HG03342 (cell line): ENCODE measurements around the gene DDIT4.
"Not testable (repeated sequence)": the region's sequence is repeated elsewhere in the genome, so short reads cannot be mapped to it uniquely, and the experiment has no call there.

Source experiments
- ATAC-seq: cut with Tn5 transposase; IDR thresholded peaks from one replicate; pipeline ENCODE4 v1.9.1; 2021; ENCODE audit warnings: mild to moderate bottlenecking, moderate library complexity; ENCODE audit not compliant: unreplicated experiment

The DDIT4 gene, protein sequence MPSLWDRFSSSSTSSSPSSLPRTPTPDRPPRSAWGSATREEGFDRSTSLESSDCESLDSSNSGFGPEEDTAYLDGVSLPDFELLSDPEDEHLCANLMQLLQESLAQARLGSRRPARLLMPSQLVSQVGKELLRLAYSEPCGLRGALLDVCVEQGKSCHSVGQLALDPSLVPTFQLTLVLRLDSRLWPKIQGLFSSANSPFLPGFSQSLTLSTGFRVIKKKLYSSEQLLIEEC

DNA sequence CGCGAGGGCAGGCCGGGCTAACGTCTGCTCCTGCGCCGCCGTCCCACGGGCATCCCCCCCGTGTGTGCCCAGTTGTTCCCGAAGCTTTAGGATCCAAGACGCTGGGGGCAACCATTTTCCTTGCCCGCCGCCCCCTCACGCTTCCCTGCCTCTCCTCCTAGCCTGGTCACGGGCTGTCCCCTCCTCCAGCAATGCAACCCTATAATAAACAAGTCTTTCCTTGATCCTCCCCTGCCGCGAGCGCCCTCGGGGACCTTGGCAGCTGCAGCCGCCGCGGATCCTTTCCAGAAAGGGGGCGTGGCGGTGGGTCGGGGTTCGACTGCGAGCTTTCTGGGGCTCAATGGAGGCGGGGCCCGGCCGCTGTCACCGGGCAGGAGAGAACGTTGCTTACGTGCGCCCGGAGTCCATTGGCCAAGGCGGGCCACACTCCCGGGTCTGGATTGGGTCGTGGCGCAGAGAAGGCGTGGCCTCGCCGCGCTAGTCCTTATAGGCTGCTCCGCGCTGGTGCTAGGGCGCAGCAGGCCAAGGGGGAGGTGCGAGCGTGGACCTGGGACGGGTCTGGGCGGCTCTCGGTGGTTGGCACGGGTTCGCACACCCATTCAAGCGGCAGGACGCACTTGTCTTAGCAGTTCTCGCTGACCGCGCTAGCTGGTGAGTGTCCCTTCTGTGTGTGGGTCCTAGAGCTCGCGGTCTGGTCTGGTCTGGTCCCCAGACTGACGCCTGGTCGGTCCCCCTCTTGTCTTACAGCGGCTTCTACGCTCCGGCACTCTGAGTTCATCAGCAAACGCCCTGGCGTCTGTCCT lies at the start of gene DDIT4:
TSS of gene DDIT4 (plus strand) at position 515 of the 803 bp plus-strand sequence. CDS start 293 bp downstream, outside the sequence.
- peak; percentile 92 for ATAC-seq

DNA sequence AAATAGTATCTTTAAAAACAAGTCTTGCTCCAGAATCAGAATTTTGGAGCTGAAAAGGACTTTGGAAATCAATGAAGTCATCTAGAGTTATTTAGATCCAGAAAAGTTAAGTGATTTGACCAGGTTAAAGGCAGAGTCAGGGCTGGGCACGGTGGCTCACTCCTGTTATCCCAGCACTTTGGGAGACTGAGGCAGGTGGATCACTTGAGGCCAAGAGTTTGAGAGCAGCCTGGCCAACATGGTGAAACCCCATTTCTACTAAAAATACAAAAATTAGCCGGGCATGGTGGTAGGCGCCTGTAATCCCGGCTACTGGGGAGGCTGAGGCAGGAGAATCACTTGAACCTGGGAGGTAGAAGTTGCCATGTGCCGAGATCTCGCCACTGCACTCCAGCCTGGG lies 49.5 kb upstream of the DDIT4 start:
- ATAC-seq, result not testable (repeated sequence)

DNA sequence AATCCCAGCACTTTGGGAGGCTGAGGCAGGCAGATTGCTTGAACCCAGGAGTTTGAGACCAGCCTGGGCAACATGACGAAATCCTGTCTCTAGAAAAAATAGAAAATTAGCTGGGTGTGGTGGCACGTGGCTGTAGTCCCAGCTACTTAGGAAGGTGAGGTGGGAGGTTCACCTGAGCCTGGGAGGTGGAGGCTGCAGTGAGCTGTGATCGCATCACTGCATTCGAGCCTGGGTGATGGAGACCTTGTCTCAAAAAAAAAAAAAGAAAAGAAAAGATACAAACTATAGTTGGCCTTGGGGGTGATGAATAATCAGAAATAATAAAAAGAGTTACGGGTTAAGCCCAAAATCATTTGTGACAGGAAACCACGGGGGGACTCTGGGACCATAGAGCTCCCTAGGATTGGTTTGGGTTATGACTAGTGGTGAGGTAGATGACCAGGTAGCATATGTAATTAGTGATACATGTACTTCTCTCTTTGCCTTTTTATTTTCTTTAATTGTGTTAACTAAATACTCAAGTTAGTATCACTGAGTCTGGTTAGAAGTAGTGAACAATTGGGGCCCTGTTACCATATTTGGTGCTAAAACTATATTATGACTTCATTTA lies 47.2 kb upstream of the DDIT4 start:
- no peak for ATAC-seq

DNA sequence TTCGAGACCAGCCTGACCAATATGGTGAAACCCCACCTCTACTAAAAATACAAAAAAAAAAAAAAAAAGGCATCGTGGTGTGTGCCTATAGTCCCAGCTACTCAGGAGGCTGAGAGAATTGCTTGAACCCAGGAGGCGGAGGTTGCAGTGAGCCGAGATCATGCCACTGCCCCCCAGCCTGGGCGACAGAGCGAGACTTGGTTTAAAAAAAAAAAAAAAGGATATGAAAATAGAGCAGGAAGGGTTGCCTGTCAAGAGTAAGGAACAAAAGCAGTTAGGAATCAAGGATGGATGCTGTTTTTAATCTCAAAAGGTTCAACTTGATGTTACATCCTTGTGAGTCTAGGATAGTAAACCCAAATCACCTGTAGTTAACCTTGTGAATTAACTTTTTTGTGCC lies 45.9 kb upstream of the DDIT4 start:
- no peak for ATAC-seq

DNA sequence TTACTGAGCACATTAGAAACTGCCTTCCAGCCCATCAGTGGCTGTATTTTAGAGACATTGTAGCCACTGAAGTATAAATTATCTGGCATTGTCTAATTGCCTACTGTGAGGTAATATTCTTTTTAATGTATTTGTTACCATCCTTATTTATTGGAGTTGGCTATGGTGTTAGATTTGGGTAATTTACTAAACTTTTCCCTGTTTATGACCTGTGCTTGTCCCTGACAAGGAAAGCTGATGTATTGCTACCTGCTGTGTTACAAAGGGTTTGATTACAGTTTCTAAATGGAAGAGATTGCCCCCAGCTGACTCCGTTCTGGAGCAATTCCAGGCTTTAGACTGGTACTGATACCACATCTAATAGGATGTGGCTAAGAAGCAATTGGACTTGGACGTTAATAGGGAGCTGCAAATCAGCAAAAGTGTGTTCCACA lies 45.4 kb upstream of the DDIT4 start:
- no peak for ATAC-seq

DNA sequence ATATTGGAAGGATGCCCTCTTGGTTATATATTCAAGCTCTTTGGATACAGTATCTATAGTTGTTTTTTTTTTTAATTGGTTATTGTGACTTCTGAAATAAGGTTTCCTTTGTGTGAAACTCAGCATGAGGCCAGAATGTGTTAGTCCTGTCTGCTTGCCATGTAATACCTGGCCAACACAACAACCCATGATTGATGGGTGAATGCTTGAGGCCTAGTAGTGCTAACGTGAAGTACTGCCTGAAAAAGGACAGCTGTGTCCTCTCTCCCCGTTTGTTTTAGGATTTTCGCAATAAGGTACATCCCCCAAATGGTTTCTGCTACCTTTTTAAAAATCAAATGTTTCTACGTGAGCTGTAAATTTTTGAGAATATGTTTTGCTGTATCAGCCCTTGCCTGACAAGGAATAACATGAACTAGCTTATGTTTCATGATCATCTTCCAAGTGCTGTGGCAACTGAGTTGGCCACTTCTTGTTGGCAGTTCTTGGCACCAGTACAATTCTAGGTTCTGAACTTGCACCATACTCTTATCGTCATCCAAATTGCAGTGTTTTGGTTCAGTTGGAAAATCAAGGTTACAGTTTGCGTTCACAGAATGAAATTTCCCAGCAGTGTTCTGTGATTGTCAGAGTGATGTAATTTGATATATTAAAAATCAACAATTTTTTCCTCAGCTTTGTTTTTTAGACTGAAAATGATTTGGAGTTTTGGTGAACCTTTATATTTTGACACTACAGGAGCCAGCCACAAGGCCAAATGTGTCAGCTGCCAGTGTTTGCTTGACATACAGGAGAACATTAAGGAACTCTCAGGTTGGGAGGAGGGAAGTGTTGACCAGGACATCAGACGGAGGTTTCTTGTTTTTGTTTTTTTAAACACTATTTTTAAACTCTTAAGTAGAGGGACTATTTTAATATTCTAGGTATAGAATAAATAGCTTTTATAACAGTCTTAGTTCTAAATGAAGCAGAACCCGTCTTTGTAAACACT lies 44.2 kb upstream of the DDIT4 start:
- no peak for ATAC-seq

DNA sequence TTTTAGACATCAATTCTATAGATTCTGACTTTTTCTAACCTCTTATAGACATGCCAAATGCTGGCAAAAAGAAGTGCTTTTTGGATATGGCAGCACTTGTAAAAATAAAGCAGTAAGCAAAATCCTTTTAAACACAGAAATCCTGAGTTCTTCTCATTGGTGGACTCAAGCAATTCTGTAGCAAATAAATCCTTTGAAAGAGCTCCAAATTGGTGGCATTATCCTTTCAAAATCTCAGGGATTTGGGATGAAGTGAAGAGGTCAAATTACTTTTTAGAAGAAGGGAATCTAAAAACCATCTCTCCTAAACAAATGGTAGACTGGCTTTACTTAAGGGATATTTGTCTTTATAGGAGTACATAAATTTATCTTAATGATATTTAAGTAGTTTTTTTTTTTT lies 40.1 kb upstream of the DDIT4 start:
- no peak for ATAC-seq

DNA sequence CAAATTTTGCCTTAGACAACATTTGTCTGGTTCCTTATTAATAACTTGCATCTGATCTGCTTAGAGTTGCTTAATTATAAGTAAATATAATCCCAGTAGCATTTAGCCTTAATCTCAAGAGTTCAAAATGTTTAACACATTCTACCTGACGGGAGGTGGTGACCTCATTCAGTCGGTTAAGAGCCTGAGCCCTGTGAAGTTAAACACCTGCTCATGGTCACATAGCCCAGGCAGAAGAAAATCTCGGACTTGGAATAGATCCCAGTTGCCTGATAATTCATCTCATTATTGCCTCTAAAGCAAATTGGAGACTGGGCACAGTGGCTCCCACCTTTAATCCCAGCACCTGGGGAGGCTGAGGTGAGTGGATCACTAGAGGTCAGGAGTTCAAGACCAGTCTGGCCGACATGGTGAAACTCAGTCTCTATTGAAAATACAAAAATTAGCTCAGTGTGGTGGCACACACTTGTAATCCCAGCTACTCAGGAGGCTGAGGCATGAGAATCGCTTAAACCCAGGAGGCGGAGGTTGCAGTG lies 39.1 kb upstream of the DDIT4 start:
- no peak for ATAC-seq

DNA sequence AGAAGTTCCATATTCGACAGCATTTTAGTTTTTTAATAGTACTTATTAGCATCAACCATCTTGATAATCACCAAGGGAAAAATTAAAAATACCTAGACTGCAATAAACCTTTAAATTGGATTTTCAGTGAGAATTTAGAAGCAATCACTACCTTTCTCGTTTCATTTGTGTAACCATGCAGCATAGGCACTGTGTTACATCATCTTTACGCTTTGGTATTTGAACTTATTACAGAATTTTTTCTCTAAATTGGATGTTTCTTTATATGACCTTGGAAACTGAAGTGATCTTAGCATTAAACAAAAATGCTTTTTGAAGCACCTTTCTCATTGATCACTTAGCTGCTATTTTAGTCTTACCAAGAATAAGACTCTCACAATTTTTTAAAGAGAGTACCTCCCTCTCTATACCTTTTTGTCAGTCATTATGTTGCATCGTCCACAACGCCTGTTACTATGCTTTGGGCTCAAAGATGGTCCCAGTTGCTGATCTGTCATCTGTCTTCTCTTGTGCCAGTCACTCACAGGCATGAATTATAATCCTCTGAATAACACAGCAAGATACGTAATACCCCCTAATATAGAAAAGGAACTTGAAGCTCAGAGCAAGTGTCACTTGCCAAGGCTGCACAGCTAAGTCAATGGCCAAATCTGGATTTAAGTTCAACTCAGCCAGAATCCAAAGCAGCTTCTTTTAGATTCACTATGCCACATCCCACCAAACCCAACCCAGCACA lies 38.0 kb upstream of the DDIT4 start:
- no peak for ATAC-seq

DNA sequence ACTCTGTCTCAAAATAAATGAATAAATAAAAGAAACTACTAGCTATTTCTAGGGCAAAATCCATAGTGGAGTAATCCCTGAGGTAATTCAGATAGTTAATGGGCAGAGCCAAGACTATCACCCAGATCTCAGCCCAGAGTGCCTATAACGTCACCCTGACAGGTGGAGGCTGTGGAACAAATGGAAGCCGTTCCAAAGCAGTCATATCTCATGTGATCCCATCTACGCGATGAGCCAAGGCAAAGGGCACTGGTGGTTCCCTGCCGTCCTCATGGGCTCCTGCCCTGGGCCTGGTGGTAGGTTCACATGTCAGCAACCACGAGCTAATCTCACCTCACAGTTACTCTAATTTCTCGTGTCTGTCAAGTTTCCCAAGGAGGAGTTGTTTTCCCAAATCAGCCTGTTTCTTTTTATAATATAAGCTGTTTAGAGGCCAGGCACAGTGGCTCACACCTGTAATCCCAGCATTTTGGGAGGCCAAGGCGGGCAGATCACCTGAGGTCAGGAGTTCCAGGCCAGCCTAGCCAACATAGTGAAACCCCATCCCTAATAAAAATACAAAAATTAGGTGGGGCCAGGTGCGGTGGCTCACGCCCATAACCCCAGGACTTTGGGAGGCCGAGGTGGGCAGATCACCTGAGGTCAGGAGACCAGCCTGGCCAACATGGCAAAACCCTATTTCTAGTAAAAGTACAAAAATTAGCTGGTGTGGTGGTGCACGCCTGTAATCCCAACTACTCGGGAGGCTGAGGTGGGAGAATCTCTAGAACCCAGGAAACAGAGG lies 35.1 kb upstream of the DDIT4 start:
- no peak for ATAC-seq

DNA sequence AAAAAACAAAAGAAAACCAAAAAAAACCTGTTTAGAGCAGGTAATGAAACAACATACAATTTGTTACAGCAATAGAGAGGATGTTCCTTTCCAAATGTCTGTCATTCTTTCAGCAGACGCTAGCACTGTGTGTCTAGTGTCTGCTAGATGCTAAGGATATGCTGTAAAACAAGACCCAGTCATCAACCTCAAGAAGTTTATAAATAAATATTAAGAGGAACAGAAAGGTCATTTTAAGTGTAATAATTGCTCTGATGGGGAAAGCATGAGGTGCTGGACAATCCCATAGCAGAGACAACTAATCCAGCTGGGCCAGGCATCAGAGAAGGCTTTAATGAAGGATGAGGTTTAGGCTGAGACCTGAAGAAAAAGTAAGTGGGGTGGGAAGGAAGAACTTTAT lies 34.3 kb upstream of the DDIT4 start:
- ATAC-seq, result no peak

DNA sequence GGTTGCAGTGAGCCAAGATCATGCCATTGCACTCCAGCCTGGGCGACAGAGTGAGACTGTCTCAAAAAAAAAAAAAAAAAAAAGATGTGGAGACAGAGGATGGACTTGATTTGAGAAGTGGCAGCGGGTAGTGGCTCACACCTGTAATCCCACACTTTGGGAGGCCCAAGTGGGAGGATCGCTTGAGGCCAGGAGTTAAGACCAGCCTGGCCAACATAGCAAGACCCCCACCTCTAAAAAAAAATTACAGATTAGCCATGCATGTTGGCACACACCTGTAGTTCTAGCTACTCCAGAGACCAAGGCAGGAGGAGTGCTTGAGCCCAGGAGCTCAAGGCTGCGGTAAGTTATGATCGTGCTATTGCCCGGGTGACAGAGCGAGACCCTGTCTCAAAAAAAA lies 33.4 kb upstream of the DDIT4 start:
- ATAC-seq, result no peak

DNA sequence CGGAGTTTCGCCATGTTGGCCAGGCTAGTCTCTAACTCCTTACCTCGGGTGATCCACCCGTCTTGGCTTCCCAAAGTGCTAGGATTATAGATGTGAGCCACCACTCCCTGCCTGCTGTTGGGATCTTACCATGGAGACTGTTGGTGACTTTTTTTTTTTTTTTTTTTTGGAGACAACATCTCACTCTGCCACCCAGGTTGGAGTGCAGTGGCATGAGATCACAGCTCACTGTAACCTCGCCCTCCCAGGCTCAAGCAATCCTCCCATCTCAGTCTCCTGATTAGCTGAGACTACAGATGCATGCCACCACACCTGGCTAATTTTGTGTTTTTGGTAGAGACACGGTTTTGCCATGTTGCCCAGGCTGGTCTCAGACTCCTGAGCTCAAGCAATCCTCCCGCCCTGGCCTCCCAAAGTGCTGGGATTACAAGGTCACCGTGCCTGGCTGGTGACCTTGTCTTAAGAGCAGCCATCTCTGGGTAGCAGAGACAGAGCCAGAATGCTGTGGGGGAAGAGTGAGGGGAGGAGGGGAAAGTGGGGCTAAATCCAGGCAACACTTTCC lies 32.0 kb upstream of the DDIT4 start:
- no peak for ATAC-seq

DNA sequence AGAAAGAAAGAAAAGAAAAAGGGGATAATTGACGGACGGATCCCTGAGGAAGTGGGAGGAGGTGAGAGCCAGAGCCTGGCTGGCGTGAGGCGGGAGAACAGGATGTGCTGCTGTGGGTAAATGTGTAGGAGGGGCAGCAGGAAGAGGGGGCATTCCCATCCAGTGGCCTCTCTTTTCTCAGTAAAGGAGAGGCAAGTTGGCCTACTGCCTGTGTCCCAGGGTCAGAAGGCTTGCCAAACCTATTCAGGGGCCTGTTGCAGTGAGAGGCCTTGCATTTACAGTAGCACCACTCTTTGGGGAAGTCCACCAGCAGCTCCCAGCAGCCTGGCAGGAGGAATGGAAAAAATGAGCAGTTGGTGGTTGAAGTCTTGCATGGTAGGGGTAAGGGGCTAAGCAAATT lies 31.0 kb upstream of the DDIT4 start:
- ATAC-seq, result no peak

DNA sequence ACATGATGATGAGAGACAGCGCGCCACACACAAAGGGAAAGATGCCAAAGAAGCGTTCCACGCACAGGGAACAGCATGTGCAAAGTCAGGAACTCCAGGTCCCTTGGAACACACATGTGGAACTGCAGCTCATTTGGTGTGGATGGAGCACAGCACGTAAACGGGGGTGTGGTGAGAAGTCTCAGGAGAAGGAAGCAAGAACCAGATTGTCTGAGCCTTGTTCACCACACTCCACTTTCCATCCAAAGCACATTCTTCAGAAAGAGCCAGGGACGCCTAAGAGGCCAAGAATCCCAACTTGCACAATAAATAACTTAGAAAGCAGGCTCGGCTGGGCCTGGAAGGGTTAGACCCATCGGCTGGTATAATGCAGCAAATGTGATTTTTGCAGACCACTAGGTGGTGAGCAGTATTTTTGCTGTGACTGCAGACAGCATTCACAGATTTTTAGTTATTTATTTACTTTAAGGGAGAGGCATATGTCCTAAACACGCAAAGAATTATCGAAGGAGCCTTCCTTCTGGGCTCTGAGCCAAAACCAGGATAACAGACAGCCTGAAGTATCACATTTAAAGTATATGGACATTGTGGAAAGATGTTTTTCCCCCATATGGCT lies 29.8 kb upstream of the DDIT4 start:
- ATAC-seq, result no peak

DNA sequence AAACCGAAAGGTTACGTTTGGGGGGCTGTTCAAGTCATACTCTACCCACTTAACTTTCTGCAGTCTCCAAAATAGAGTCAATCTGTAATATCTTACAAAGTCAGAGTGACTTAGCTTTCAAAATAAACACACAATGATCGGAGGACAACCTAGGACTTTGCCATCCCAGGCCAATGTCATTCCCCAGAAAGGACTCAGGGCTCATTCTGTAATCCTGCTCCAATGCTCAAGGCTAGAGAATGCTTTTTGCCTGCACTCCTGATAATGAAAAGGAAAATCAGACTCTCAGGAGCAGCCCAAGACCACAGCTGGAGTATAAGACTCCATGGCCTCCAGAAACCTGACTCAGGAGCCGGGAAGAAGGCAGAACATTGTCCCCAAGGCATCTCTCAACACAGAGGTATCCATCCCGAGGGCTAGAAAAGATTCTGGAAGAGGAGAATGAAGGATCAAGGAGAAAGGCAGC lies 29.1 kb upstream of the DDIT4 start:
- ATAC-seq, result no peak

DNA sequence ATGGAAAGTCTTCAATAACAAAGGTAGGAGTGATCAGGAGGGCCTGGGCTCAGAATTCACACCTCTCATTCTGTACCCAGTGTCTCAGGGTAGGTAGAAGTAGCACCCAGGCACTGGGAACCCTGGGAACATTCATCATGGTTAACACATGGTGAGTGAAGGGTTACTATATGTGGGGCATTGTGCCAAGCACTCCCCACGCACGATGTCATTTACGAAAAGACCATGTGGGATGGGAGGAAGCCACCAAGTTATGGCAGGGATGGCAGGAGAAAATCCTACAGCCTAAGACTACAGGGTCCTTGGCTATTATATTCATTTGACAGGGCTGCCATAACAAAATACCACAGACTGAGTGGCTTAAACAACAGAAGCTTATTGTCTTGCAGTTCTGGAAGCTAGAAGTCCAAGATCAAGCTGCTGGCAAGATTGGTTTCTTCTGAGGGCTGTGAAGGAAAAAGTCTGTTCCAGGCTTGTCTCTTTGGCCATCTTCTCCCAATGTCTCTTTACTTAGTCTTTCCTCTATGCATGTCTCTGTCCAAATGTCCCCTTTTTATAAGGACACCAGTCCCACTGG lies 27.7 kb upstream of the DDIT4 start:
- no peak for ATAC-seq
